ENCODE data around the gene CHCHD6.

Gene CHCHD6

GRCh38 chr3:126901631-126902030 lies 197.6 kb downstream of the CHCHD6 start:
- Histone ChIP-seq H4K20me1 (ENCODE audit: low read depth, low read length) (no peaks in the 10 kb centered on the region), H2AFZ (ENCODE audit: low read depth, low read length, severe bottlenecking) (no peak overlapping the region), H3K4me3 (ENCODE audit: insufficient read depth, low read length, poor library complexity, severe bottlenecking) (no peak overlapping the region), H3F3A (ENCODE audit: insufficient read depth) (no peaks in the 10 kb centered on the region), H3K27ac (ENCODE audit: low read depth, low read length) (no peak overlapping the region), H3K36me3 (ENCODE audit: low read length) (no peaks in the 10 kb centered on the region), H3K27me3 (ENCODE audit: low read length) (no peaks in the 10 kb centered on the region), H3K79me2 (ENCODE audit: insufficient read depth, low read length) (no peaks in the 10 kb centered on the region), H3K9me2 (replicated peaks; ENCODE audit: insufficient read depth, low read length) (no peaks in the 10 kb centered on the region), H3K9ac (ENCODE audit: low read length) (no peak overlapping the region), H3K4me2 (ENCODE audit: low read depth, low read length, poor library complexity, severe bottlenecking) (no peak overlapping the region), H3K9me3 (ENCODE audit: insufficient read depth, low read length) (no peaks in the 10 kb centered on the region)
- TF ChIP-seq EZH2phosphoT487 (conservative IDR thresholded peaks at IDR 0.05; ENCODE audit: low read length) = no peak
- TF ChIP-seq CTCF (IDR thresholded peaks at IDR 0.05; ENCODE audit: insufficient read depth, low read length, poor library complexity, severe bottlenecking) = no peak

GRCh38 chr3:126903521-126903920 lies 199.5 kb downstream of the CHCHD6 start:
- no peaks in the 10 kb centered on the region for H3K9me3 ChIP-seq (ENCODE audit: insufficient read depth, low read length)
- no peaks in the 10 kb centered on the region for H4K20me1 ChIP-seq (ENCODE audit: low read depth, low read length)
- no peaks in the 10 kb centered on the region for H3K9me2 ChIP-seq (replicated peaks; ENCODE audit: insufficient read depth, low read length)
- H3K79me2 ChIP-seq (ENCODE audit: insufficient read depth, low read length) = no peaks in the 10 kb centered on the region
- no peak overlapping the region for H3K4me2 ChIP-seq (ENCODE audit: low read depth, low read length, poor library complexity, severe bottlenecking)
- TF ChIP-seq EZH2phosphoT487 (conservative IDR thresholded peaks at IDR 0.05; ENCODE audit: low read length) (no peak), CTCF (IDR thresholded peaks at IDR 0.05; ENCODE audit: insufficient read depth, low read length, poor library complexity, severe bottlenecking) (no peak)
- H3K36me3 ChIP-seq (ENCODE audit: low read length) = no peaks in the 10 kb centered on the region
- H3F3A ChIP-seq (ENCODE audit: insufficient read depth) = no peaks in the 10 kb centered on the region
- H2AFZ ChIP-seq (ENCODE audit: low read depth, low read length, severe bottlenecking) = no peak overlapping the region
- H3K27me3 ChIP-seq (ENCODE audit: low read length) = no peaks in the 10 kb centered on the region
- no peak overlapping the region for H3K4me3 ChIP-seq (ENCODE audit: insufficient read depth, low read length, poor library complexity, severe bottlenecking)
- H3K9ac ChIP-seq (ENCODE audit: low read length) = no peak overlapping the region
- H3K27ac ChIP-seq (ENCODE audit: low read depth, low read length) = no peak overlapping the region

- Histone ChIP-seq H3K4me2 (ENCODE audit: low read depth, low read length, poor library complexity, severe bottlenecking) (no peak overlapping the region), H3F3A (ENCODE audit: insufficient read depth) (no peaks in the 10 kb centered on the region), H3K27ac (ENCODE audit: low read depth, low read length) (no peak overlapping the region), H3K9ac (ENCODE audit: low read length) (no peak overlapping the region), H2AFZ (ENCODE audit: low read depth, low read length, severe bottlenecking) (no peak overlapping the region), H3K9me2 (replicated peaks; ENCODE audit: insufficient read depth, low read length) (no peaks in the 10 kb centered on the region), H3K4me3 (ENCODE audit: insufficient read depth, low read length, poor library complexity, severe bottlenecking) (no peak overlapping the region), H3K27me3 (ENCODE audit: low read length) (no peaks in the 10 kb centered on the region), H3K79me2 (ENCODE audit: insufficient read depth, low read length) (no peaks in the 10 kb centered on the region), H3K9me3 (ENCODE audit: insufficient read depth, low read length) (no peaks in the 10 kb centered on the region), H4K20me1 (ENCODE audit: low read depth, low read length) (no peaks in the 10 kb centered on the region), H3K36me3 (ENCODE audit: low read length) (no peaks in the 10 kb centered on the region)
- no peak for TF ChIP-seq CTCF (IDR thresholded peaks at IDR 0.05; ENCODE audit: insufficient read depth, low read length, poor library complexity, severe bottlenecking)
- no peak for TF ChIP-seq EZH2phosphoT487 (conservative IDR thresholded peaks at IDR 0.05; ENCODE audit: low read length)
Measured at GRCh38 chr3:126907557-126907956, 203.5 kb downstream of the CHCHD6 start.
